ENCODE measurements around the gene RSBN1. TPM values are rescaled to one million over a fixed set of nuclear protein-coding genes. Genes with fewer than 3 reads are reported as not detected.
A peak's percentile ranks its signal among the peaks of the same experiment; 100 is the strongest.

RSBN1 gene
- total RNA-seq, 1 donor from 2014 or later, result 35.2 TPM

- peaks cover 14% of the 10 kb centered on the region for H3K27me3 Mint-ChIP-seq (ENCODE audit: unreplicated experiment)
- H3K9me3 Mint-ChIP-seq (ENCODE audit: unreplicated experiment), result peaks cover 11% of the 10 kb centered on the region
- peaks cover 7% of the 10 kb centered on the region for H3K4me1 Mint-ChIP-seq (ENCODE audit: low read depth, unreplicated experiment)
- TF ChIP-seq CTCF (IDR thresholded peaks at IDR 0.05; ENCODE audit: partially characterized antibody, unreplicated experiment), result no peak
- no peaks in the 10 kb centered on the region for H3K36me3 Mint-ChIP-seq (ENCODE audit: unreplicated experiment)
- DNase-seq, result no peak
- peak overlapping the region; percentile 49 for H3K27ac Mint-ChIP-seq (ENCODE audit: unreplicated experiment)
- H3K4me3 Mint-ChIP-seq (ENCODE audit: unreplicated experiment), result peak overlapping the region; percentile 99
These were observed 3.7 kb downstream of the RSBN1 start for GRCh38 chr1:113808450-113809195.

GRCh38 chr1:113805639-113806038 lies 6.6 kb downstream of the RSBN1 start:
- Mint-ChIP-seq H3K27ac (ENCODE audit: unreplicated experiment) (no peak overlapping the region), H3K27me3 (ENCODE audit: unreplicated experiment) (peaks cover 8% of the 10 kb centered on the region), H3K36me3 (ENCODE audit: unreplicated experiment) (no peaks in the 10 kb centered on the region), H3K4me3 (ENCODE audit: unreplicated experiment) (no peak overlapping the region), H3K4me1 (ENCODE audit: low read depth, unreplicated experiment) (peaks cover 7% of the 10 kb centered on the region), H3K9me3 (ENCODE audit: unreplicated experiment) (peaks cover 5% of the 10 kb centered on the region)
- DNase-seq, result no peak
- TF ChIP-seq CTCF (IDR thresholded peaks at IDR 0.05; ENCODE audit: partially characterized antibody, unreplicated experiment), result no peak

- H3K4me3 Mint-ChIP-seq (ENCODE audit: unreplicated experiment), result no peak overlapping the region
- no peak overlapping the region for H3K27ac Mint-ChIP-seq (ENCODE audit: unreplicated experiment)
- no peak for DNase-seq
- peaks cover 5% of the 10 kb centered on the region for H3K27me3 Mint-ChIP-seq (ENCODE audit: unreplicated experiment)
- peaks cover 5% of the 10 kb centered on the region for H3K4me1 Mint-ChIP-seq (ENCODE audit: low read depth, unreplicated experiment)
- peaks cover 2% of the 10 kb centered on the region for H3K9me3 Mint-ChIP-seq (ENCODE audit: unreplicated experiment)
- TF ChIP-seq CTCF (IDR thresholded peaks at IDR 0.05; ENCODE audit: partially characterized antibody, unreplicated experiment), result no peak
- no peaks in the 10 kb centered on the region for H3K36me3 Mint-ChIP-seq (ENCODE audit: unreplicated experiment)
These were observed 7.1 kb downstream of the RSBN1 start for GRCh38 chr1:113805256-113805531.

- no peak for DNase-seq
- Mint-ChIP-seq H3K36me3 (ENCODE audit: unreplicated experiment) (no peaks in the 10 kb centered on the region), H3K4me1 (ENCODE audit: low read depth, unreplicated experiment) (peaks cover 4% of the 10 kb centered on the region), H3K27me3 (ENCODE audit: unreplicated experiment) (peaks cover 4% of the 10 kb centered on the region), H3K27ac (ENCODE audit: unreplicated experiment) (no peak overlapping the region), H3K4me3 (ENCODE audit: unreplicated experiment) (no peak overlapping the region), H3K9me3 (ENCODE audit: unreplicated experiment) (peaks cover 2% of the 10 kb centered on the region)
- TF ChIP-seq CTCF (IDR thresholded peaks at IDR 0.05; ENCODE audit: partially characterized antibody, unreplicated experiment), result no peak
These were observed 7.6 kb downstream of the RSBN1 start for GRCh38 chr1:113804421-113805255.
